ENCODE results near the gene DHRS3.

The DHRS3 gene

DNA sequence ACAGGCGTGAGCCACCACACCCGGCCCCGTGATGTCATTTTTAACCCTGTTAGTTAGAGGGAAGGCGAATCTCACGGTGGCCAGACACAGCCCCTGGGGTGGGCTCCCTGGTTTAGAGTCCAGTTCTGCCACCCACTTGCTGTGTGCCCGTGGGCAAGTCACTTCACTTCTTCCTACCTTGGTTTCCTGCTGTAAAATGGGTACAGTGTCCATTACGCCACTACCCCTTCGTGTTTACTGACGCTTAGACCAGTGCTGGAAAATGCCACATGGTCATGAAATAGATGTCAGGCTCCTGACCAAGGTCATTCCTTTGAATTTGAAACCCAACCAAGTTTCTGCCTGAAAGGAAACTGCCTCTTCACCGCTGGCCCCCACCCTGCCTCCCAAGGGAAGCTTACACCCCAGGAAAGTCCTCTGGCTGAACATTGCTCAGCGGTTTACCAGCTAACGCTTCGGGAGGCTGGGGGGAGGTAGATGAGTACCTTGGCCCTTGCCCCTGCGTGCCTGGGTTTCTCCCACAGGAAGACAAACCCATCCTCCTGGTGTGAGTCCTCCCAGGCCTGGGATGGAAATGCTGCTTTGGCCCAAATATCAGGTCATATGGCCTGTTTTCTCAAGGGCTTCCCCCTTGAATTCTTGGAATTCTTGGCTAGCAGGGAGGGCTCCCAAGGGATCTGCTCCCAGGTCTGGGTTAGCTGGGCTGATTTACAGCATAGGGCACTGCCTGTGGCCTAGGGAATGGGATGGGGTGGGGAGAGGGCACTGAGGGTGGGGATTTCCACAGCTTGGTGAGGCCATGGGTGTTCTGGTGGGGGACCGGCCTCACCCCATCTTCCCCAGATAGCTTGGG, 18.3 kb upstream of the DHRS3 start:
- H3K4me3 ChIP-seq (ENCODE audit: low read depth in 1 of 2, low read length in 2 of 2): no peak overlapping the region
- no peak overlapping the region for H3K27ac ChIP-seq (ENCODE audit: low read length)
- peaks cover 0 to 7% of the 10 kb centered on the region in 2 donors for H3K4me1 ChIP-seq (ENCODE audit: control insufficient read depth in 1 of 2, insufficient read depth in 2 of 2, low read length in 2 of 2)
- no peaks in the 10 kb centered on the region for H3K36me3 ChIP-seq (ENCODE audit: control insufficient read depth in 1 of 2, insufficient read depth in 2 of 2, low read length in 2 of 2)
- H3K9me3 ChIP-seq (ENCODE audit: control insufficient read depth in 1 of 2, low read length in 2 of 2): peaks cover 0 to 22% of the 10 kb centered on the region in 2 donors
- H3K27me3 ChIP-seq (ENCODE audit: low read depth, low read length): no peaks in the 10 kb centered on the region

DNA sequence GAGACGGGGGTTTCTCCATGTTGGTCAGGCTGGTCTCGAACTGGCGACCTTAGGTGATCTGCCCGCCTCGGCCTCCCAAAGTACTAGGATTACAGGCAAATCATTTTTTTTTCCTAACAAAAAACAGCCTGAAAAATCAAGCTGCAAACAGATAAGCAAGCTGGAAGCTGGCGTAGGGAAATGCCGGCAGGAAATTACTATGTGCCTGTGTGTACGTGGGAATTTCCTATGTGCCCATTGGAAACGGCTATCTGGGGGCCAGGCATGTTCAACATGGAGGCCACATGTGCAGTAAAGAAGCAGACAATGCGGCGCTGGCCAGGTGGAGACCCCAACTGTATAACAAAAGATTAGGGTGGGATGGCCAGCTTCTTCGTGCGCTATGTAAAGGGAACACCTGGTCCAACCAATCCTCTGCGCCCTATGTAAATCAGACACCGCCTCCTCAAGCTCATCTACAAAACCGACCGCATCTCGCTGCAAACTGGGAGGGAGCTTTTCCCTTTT, 16.7 kb upstream of the DHRS3 start:
- no peak overlapping the region for H3K4me3 ChIP-seq (ENCODE audit: low read depth in 1 of 2, low read length in 2 of 2)
- no peaks in the 10 kb centered on the region for H3K27me3 ChIP-seq (ENCODE audit: low read depth, low read length)
- H3K9me3 ChIP-seq (ENCODE audit: control insufficient read depth in 1 of 2, low read length in 2 of 2): peaks cover 0 to 8% of the 10 kb centered on the region in 2 donors
- no peaks in the 10 kb centered on the region for H3K36me3 ChIP-seq (ENCODE audit: control insufficient read depth in 1 of 2, insufficient read depth in 2 of 2, low read length in 2 of 2)
- H3K27ac ChIP-seq (ENCODE audit: low read length): no peak overlapping the region
- peaks cover 0 to 11% of the 10 kb centered on the region in 2 donors for H3K4me1 ChIP-seq (ENCODE audit: control insufficient read depth in 1 of 2, insufficient read depth in 2 of 2, low read length in 2 of 2)

GRCh38 chr1:12634156-12634555, 16.1 kb upstream of the DHRS3 start:
- H3K4me1 ChIP-seq (ENCODE audit: control insufficient read depth in 1 of 2, insufficient read depth in 2 of 2, low read length in 2 of 2): peaks cover 0 to 11% of the 10 kb centered on the region in 2 donors
- no peaks in the 10 kb centered on the region for H3K27me3 ChIP-seq (ENCODE audit: low read depth, low read length)
- H3K36me3 ChIP-seq (ENCODE audit: control insufficient read depth in 1 of 2, insufficient read depth in 2 of 2, low read length in 2 of 2): no peaks in the 10 kb centered on the region
- peaks cover 0 to 2% of the 10 kb centered on the region in 2 donors for H3K9me3 ChIP-seq (ENCODE audit: control insufficient read depth in 1 of 2, low read length in 2 of 2)
- H3K27ac ChIP-seq (ENCODE audit: low read length): no peak overlapping the region
- no peak overlapping the region for H3K4me3 ChIP-seq (ENCODE audit: low read depth in 1 of 2, low read length in 2 of 2)

GRCh38 chr1:12631571-12631970, 13.6 kb upstream of the DHRS3 start:
- Histone ChIP-seq H3K27ac (ENCODE audit: low read length) (no peak overlapping the region), H3K4me1 (ENCODE audit: control insufficient read depth in 1 of 2, insufficient read depth in 2 of 2, low read length in 2 of 2) (peaks cover 0 to 9% of the 10 kb centered on the region in 2 donors), H3K4me3 (ENCODE audit: low read depth in 1 of 2, low read length in 2 of 2) (no peak overlapping the region), H3K27me3 (ENCODE audit: low read depth, low read length) (no peaks in the 10 kb centered on the region), H3K9me3 (ENCODE audit: control insufficient read depth in 1 of 2, low read length in 2 of 2) (no peaks in the 10 kb centered on the region), H3K36me3 (ENCODE audit: control insufficient read depth in 1 of 2, insufficient read depth in 2 of 2, low read length in 2 of 2) (no peaks in the 10 kb centered on the region)

GRCh38 chr1:12630946-12631530, 13.0 kb upstream of the DHRS3 start:
- H3K27ac ChIP-seq (ENCODE audit: low read length): no peak overlapping the region
- no peak overlapping the region for H3K4me3 ChIP-seq (ENCODE audit: low read depth in 1 of 2, low read length in 2 of 2)
- no peaks in the 10 kb centered on the region for H3K27me3 ChIP-seq (ENCODE audit: low read depth, low read length)
- H3K9me3 ChIP-seq (ENCODE audit: control insufficient read depth in 1 of 2, low read length in 2 of 2): no peaks in the 10 kb centered on the region
- no peaks in the 10 kb centered on the region for H3K36me3 ChIP-seq (ENCODE audit: control insufficient read depth in 1 of 2, insufficient read depth in 2 of 2, low read length in 2 of 2)
- peaks cover 0 to 6% of the 10 kb centered on the region in 2 donors for H3K4me1 ChIP-seq (ENCODE audit: control insufficient read depth in 1 of 2, insufficient read depth in 2 of 2, low read length in 2 of 2)

DNA sequence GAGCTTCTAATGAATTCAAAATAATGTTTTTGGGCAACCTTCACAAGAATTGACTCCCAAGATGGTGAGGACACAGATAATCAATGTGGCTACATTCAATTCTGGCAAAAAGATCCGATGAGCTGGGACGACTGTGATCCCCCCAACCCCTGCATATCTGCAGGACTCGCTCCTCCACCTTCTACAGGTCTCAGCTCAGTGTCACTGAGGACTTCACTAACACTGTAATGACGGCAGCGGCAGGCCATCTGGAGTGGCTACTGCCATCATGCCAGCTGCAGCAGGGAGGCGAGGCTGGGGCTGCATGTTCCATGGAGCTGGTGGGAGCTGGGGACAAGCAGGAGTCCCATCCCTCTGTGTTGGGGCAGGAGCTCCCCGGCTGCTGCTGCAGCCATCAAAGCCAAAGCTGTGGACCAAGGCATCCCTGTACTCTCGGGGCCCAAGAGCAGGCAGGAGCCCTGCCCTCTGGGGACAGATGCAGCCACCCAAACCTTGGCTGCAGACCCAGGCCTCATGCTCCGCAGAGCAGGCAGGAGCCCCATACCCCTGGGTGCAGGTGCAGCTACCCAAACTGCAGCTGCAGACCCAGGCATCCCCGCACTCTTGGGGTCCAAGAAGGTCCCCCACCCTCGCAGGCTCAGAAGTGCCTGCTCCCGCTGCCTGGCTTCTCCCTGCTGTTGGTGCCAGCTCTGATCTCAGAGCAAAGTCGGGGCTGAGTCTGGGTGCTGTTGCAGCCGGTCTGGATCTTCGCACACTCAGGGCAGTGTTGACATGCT, 12.2 kb upstream of the DHRS3 start:
- H3K27me3 ChIP-seq (ENCODE audit: low read depth, low read length): no peaks in the 10 kb centered on the region
- H3K27ac ChIP-seq (ENCODE audit: low read length): no peak overlapping the region
- peaks cover 0 to 6% of the 10 kb centered on the region in 2 donors for H3K4me1 ChIP-seq (ENCODE audit: control insufficient read depth in 1 of 2, insufficient read depth in 2 of 2, low read length in 2 of 2)
- H3K36me3 ChIP-seq (ENCODE audit: control insufficient read depth in 1 of 2, insufficient read depth in 2 of 2, low read length in 2 of 2): no peaks in the 10 kb centered on the region
- H3K9me3 ChIP-seq (ENCODE audit: control insufficient read depth in 1 of 2, low read length in 2 of 2): no peaks in the 10 kb centered on the region
- no peak overlapping the region for H3K4me3 ChIP-seq (ENCODE audit: low read depth in 1 of 2, low read length in 2 of 2)

DNA sequence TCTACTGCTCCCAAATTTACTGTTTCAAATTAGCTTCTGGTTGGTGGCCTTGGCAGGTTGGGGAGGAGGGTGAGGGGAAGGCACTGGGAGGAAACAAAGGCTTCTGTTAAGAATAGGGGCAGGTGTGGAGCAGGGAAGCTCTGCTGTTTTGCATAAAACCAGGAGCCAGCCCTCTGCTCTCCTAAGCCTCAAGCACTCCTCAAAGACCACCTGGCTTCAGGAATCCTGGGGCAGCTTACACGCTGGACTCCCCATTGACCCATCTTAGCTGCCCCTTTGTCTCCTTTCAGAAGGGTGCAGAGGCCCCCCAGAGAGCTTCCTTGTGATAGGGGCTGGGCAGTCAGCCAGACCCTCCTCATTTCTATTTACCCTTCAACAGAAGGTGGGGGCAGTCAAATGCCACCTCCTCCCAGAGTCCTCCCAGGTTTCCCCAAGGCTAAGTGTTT, 11.5 kb upstream of the DHRS3 start:
- Histone ChIP-seq H3K27me3 (ENCODE audit: low read depth, low read length) (no peaks in the 10 kb centered on the region), H3K4me1 (ENCODE audit: control insufficient read depth in 1 of 2, insufficient read depth in 2 of 2, low read length in 2 of 2) (peaks cover 0 to 6% of the 10 kb centered on the region in 2 donors), H3K36me3 (ENCODE audit: control insufficient read depth in 1 of 2, insufficient read depth in 2 of 2, low read length in 2 of 2) (no peaks in the 10 kb centered on the region), H3K27ac (ENCODE audit: low read length) (no peak overlapping the region), H3K9me3 (ENCODE audit: control insufficient read depth in 1 of 2, low read length in 2 of 2) (no peaks in the 10 kb centered on the region), H3K4me3 (ENCODE audit: low read depth in 1 of 2, low read length in 2 of 2) (no peak overlapping the region)

GRCh38 chr1:12627296-12627695, 9.3 kb upstream of the DHRS3 start:
- Histone ChIP-seq H3K36me3 (ENCODE audit: control insufficient read depth in 1 of 2, insufficient read depth in 2 of 2, low read length in 2 of 2) (no peaks in the 10 kb centered on the region), H3K27ac (ENCODE audit: low read length) (no peak overlapping the region), H3K4me1 (ENCODE audit: control insufficient read depth in 1 of 2, insufficient read depth in 2 of 2, low read length in 2 of 2) (peaks cover 0 to 20% of the 10 kb centered on the region in 2 donors), H3K9me3 (ENCODE audit: control insufficient read depth in 1 of 2, low read length in 2 of 2) (no peaks in the 10 kb centered on the region), H3K27me3 (ENCODE audit: low read depth, low read length) (no peaks in the 10 kb centered on the region), H3K4me3 (ENCODE audit: low read depth in 1 of 2, low read length in 2 of 2) (no peak overlapping the region)

DNA sequence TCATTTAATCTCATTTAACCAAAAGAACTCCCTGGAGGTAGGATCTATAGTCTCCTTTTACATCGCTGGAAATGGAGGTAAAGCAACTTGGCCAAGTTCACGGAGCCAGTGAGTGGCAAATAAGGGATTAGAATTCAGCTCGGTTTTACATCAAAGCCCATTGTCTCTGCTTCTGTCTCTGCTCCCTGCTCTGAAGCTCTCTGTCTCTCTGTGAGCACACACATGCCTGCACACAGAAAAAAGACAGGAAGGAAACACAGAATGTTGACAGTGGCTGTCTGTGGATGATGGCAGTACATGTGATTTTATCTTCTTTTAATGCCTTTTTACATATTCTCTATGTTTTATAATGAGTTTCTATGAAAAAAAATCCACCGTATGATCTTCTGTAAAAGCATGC, 8.9 kb upstream of the DHRS3 start:
- Histone ChIP-seq H3K4me1 (ENCODE audit: control insufficient read depth in 1 of 2, insufficient read depth in 2 of 2, low read length in 2 of 2) (peaks cover 0 to 24% of the 10 kb centered on the region in 2 donors), H3K9me3 (ENCODE audit: control insufficient read depth in 1 of 2, low read length in 2 of 2) (no peaks in the 10 kb centered on the region), H3K36me3 (ENCODE audit: control insufficient read depth in 1 of 2, insufficient read depth in 2 of 2, low read length in 2 of 2) (no peaks in the 10 kb centered on the region), H3K27ac (ENCODE audit: low read length) (no peak overlapping the region), H3K27me3 (ENCODE audit: low read depth, low read length) (no peaks in the 10 kb centered on the region), H3K4me3 (ENCODE audit: low read depth in 1 of 2, low read length in 2 of 2) (no peak overlapping the region)

- Histone ChIP-seq H3K27me3 (ENCODE audit: low read depth, low read length) (no peaks in the 10 kb centered on the region), H3K4me1 (ENCODE audit: control insufficient read depth in 1 of 2, insufficient read depth in 2 of 2, low read length in 2 of 2) (peaks cover 4 to 31% of the 10 kb centered on the region in 2 donors), H3K27ac (ENCODE audit: low read length) (no peak overlapping the region), H3K4me3 (ENCODE audit: low read depth in 1 of 2, low read length in 2 of 2) (no peak overlapping the region), H3K36me3 (ENCODE audit: control insufficient read depth in 1 of 2, insufficient read depth in 2 of 2, low read length in 2 of 2) (no peaks in the 10 kb centered on the region), H3K9me3 (ENCODE audit: control insufficient read depth in 1 of 2, low read length in 2 of 2) (no peaks in the 10 kb centered on the region)
Observed at GRCh38 chr1:12625276-12625675, 7.3 kb upstream of the DHRS3 start.

DNA sequence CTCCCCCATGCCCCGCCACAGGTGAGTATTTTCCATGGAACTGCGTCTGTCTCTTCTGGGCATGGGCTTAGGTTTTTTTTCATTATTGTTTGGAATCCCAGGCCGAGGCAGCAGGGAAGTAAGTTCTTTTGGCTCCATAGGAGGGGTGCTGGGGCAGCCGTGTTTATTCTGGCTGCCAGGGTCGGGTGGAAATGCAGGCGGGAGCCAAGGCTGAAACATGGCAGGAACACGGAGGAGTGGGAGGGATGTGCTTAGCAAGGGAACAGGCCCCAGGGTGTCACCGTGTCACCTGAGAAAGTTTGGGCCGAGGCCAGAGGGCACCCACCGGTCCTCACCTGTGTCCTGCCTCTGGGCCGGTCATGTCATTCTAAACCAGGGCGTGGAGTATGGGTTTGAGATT, 4.5 kb upstream of the DHRS3 start:
- Histone ChIP-seq H3K36me3 (ENCODE audit: control insufficient read depth in 1 of 2, insufficient read depth in 2 of 2, low read length in 2 of 2) (no peaks in the 10 kb centered on the region), H3K27ac (ENCODE audit: low read length) (no peak overlapping the region), H3K4me3 (ENCODE audit: low read depth in 1 of 2, low read length in 2 of 2) (no peak overlapping the region), H3K27me3 (ENCODE audit: low read depth, low read length) (no peaks in the 10 kb centered on the region), H3K9me3 (ENCODE audit: control insufficient read depth in 1 of 2, low read length in 2 of 2) (no peaks in the 10 kb centered on the region), H3K4me1 (ENCODE audit: control insufficient read depth in 1 of 2, insufficient read depth in 2 of 2, low read length in 2 of 2) (peaks cover 12 to 48% of the 10 kb centered on the region in 2 donors)

Data from muscle layer of duodenum (tissue), 2 donors.